Bronchial epithelial cell (primary cell): Measurements from ENCODE around the gene ADGRG3. TPM values are rescaled to one million over a fixed set of nuclear protein-coding genes. Genes with fewer than 3 reads are reported as not detected.

ENCODE experiments used
- DNase-seq: peaks from one replicate; pipeline ENCODE4 v3.0.0-alpha.2; 2010; ENCODE audit warnings: low read depth
- FAIRE-seq: peaks from 2 replicates; lab custom pipeline; 2011; peaks lifted over from hg19 to GRCh38; lab: Jason Lieb, UNC
- H3K27me3 ChIP-seq: 2 replicates; pipeline ENCODE4 v1.5.1; 2011; ENCODE audit warnings: low read length; ENCODE audit not compliant: control insufficient read depth, insufficient read depth
- H3K36me3 ChIP-seq: 2 replicates; pipeline ENCODE4 v1.5.1; 2011; ENCODE audit warnings: low read length; ENCODE audit not compliant: control insufficient read depth, insufficient read depth
- H3K4me3 ChIP-seq: 2 replicates; pipeline ENCODE4 v1.5.1; 2011; ENCODE audit warnings: mild to moderate bottlenecking, low read depth, low read length, control low read depth
- CTCF ChIP-seq: IDR thresholded peaks from 2 replicates; pipeline ENCODE4 v1.5.1; 2011; ENCODE audit warnings: mild to moderate bottlenecking, moderate library complexity, low read length, control low read depth, inconsistent platforms; ENCODE audit not compliant: insufficient read depth, severe bottlenecking
- total RNA-seq: library from RNA; depleted of rRNA; stranded (reverse); fragments of >200 nt; gene quantifications from 2 replicates; pipeline ENCODE4 v1.2.1, GENCODE V29; 2014

ADGRG3 gene
- total RNA-seq, 1 donor from 2014 or later = not detected

GRCh38 chr16:57622361-57623250, 45.5 kb upstream of the ADGRG3 start:
- peak; percentile 62 for FAIRE-seq
- no peak for TF ChIP-seq CTCF
- DNase-seq = no peak
- no peaks in the 10 kb centered on the region for H3K27me3 ChIP-seq
- H3K4me3 ChIP-seq = peak overlapping the region; percentile 11
- H3K36me3 ChIP-seq = peaks cover 11% of the 10 kb centered on the region

- DNase-seq (peak; percentile 87), FAIRE-seq (peak; percentile 83)
- Histone ChIP-seq H3K27me3 (no peaks in the 10 kb centered on the region), H3K4me3 (no peak overlapping the region), H3K36me3 (peaks cover 14% of the 10 kb centered on the region)
- TF ChIP-seq CTCF = no peak
Measured at GRCh38 chr16:57623251-57624043, 44.7 kb upstream of the ADGRG3 start.

- Histone ChIP-seq H3K4me3 (no peak overlapping the region), H3K27me3 (no peaks in the 10 kb centered on the region), H3K36me3 (peaks cover 16% of the 10 kb centered on the region)
- TF ChIP-seq CTCF = no peak
- no peak for FAIRE-seq
- peak; percentile 49 for DNase-seq
Measured at GRCh38 chr16:57624044-57624688, 43.9 kb upstream of the ADGRG3 start.

GRCh38 chr16:57624806-57625500, 43.2 kb upstream of the ADGRG3 start:
- H3K4me3 ChIP-seq = no peak overlapping the region
- H3K36me3 ChIP-seq = peaks cover 19% of the 10 kb centered on the region
- H3K27me3 ChIP-seq = no peaks in the 10 kb centered on the region
- no peak for FAIRE-seq
- no peak for DNase-seq
- no peak for TF ChIP-seq CTCF

- Histone ChIP-seq H3K4me3 (no peak overlapping the region), H3K36me3 (peaks cover 22% of the 10 kb centered on the region), H3K27me3 (no peaks in the 10 kb centered on the region)
- TF ChIP-seq CTCF = no peak
- DNase-seq (no peak), FAIRE-seq (no peak)
Measured at GRCh38 chr16:57626420-57627170, 41.5 kb upstream of the ADGRG3 start.
